HCEC 1CT (cell line): Measurements from ENCODE around the gene AFF1.
"Not testable (repeated sequence)": the region's sequence is repeated elsewhere in the genome, so short reads cannot be mapped to it uniquely, and the experiment has no call there.

Experiments
- DNase-seq: peaks from one replicate; pipeline ENCODE4 v3.0.0-alpha.2; 2017

Gene AFF1

DNA sequence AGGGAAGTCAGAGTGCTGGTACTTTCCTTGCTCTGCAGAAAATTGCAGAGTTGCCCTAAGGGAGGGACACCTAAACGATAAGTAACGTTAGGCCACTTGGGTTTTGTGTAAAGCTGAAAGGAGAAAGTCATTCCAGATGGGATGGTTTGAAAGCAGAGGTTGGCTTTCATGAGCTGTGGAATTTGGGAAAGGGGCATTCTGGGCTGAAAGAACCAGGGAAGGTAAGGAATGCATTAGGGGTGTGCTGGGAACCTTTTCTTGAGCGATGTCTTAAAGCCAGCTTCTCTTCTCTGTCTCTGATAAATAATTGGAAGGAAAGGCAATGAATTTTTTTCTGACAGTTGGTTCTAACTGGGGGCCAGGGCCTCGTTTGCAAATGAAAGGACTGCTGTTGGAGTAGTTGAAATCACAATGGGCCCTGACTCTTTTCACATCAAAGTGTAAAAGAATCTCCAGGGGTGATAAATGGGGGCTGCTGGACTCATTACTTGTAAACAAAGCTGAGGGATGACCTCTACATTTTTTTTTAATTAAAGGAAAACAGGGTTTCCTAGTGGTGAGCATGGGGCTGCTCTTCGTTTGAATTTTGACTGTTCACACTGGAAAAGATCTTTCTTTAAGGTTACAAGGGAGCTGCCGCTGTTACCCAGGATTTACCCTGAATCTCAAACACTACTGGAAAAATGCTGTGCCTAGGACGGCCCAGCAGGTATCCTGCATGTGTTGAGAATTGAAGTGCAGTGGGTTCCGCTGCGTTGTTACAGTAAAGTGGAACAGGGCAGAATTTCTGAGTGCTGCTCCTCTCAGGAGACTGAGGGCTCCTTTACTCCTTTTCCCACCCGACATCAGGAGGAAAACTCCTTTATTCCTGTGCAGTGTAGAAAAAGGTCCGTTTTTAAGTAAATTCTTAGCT is 25.0 kb downstream of the AFF1 start:
- DNase-seq = no peak

DNA sequence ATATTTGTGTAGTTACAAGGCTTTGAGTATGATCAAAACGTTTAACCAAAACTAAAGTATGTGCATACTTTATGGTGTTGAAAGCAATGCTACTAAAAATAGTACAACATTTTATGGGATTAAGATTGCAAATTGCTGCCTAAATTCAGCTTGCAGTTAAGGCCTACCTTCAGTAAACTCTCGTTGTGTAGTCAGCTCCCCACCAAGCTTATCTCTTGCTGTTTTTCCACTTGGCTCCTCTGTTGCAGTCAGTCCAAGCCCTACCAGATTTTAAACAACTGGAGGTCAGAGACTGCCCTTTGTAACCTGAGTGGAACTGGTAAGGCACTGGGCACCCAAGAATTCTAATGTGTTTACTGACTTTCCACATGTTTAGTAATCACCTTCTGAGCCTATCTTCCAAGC is 25.7 kb downstream of the AFF1 start:
- DNase-seq = peak; percentile 16

GRCh38 chr4:86961116-86961515 is 26.3 kb downstream of the AFF1 start:
- no peak for DNase-seq

- no peak for DNase-seq
Measured at GRCh38 chr4:86961605-86962295, 26.9 kb downstream of the AFF1 start.

GRCh38 chr4:86963697-86964096 is 28.9 kb downstream of the AFF1 start:
- peak; percentile 41 for DNase-seq

DNA sequence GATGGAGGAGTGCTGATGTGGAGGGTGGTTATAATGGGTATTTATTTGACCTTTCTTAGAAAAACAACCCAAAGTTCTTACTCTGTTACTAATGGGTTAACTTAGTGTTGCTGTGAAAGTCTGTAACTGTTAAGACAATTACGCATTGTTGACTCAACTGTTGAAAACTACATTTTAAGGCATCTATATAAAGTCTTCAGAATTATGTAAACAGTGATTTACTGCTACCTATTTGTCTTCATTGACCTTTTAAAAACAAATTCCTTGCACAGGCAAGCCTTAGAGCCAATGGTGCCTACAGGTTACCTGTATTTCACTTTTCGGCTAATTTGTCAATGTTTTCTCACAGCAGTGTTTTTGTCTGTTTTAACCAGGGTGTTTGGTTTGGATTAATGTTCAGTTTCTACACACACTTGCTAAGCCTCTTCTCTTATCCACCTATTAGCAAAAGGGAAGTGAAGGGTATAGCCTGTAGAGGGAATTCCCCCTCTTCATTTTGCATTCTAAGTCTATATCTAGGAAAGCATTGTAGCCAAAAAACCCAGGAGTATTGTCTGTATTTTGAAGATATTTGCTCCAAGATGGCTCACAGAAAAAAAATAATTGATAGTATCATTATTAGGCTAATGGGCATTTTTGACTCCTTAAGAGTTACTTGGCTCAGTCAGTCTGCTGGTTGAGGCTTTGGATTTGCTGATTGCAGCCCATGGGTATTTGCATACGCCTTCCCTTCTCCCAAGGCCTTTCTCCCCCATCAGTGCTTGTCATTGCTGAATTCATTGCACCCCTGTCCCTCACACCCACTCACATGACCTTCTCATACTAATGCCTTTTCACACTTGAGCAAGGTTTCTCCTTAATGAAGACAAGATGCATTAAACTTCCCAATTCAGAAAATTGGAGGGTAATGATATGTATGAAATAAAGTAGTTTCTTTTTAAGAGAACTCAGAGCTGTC is 30.5 kb downstream of the AFF1 start:
- DNase-seq = no peak

DNA sequence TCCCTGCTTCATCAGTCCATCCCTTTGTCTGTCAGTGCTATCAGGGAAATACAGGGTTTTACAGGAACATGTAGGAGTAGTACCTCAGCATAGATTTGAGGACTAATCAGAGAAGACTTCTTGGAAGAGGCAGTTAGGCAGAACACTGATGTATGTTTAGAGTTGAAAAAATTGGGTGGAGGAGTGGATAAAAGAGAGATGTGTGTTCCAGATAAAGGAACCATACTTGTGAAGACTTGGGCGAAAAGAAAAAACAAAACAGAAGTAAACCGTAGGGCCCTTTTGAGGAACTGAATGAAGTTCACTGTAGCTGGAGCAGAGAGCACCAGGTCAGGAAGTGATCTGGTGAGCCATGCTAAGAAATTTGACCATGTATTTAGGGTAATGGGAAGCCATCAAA is 32.3 kb downstream of the AFF1 start:
- no peak for DNase-seq

GRCh38 chr4:86967798-86968197 is 33.0 kb downstream of the AFF1 start:
- no peak for DNase-seq

GRCh38 chr4:86968547-86968946 is 33.7 kb downstream of the AFF1 start:
- no peak for DNase-seq

DNA sequence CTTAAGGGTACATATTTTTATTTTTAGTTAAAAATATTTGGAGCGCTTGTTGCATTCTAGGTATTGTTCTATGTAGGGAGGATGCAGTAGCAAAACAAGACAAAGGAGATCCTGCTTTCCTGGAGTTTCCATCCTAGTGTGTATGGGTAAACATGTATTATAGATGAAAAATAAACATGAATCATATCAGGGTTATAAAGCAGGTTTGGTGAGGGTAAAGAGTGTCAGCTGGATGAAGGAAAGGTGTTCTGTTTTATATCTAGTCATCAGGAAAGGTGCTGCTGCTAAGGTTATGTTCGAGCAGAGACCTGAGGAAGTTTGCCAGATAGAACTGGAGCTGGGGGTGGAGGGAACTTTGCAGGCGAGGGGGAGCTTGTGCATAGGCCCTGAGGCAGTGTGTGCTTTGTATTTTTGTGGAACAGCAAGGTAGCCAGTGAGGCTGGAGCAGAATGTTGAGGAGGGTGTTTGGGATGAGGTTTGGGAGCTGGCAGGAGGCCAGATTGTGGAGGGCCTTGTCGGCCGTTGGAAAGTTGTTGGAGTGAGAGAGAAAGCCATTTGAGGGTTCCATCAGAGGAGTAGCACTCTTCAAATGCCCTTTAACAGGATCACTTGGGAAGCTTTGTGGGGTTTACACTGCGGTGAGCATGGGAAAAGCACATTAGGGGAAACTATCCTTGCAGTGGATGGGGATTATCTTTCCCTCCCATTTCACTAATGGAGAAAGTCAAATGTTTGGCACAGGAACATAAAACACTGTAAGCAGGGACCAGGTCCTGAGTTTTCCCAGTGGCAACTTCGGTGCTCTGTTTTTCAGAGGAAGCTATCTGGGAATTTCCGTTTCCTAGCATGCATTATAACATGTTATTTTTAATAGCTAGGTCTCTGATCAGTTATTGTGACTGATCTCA is 35.9 kb downstream of the AFF1 start:
- DNase-seq = no peak

GRCh38 chr4:86971355-86971683 is 36.5 kb downstream of the AFF1 start:
- DNase-seq = no peak

GRCh38 chr4:86972997-86973396 is 38.2 kb downstream of the AFF1 start:
- DNase-seq = no peak

DNA sequence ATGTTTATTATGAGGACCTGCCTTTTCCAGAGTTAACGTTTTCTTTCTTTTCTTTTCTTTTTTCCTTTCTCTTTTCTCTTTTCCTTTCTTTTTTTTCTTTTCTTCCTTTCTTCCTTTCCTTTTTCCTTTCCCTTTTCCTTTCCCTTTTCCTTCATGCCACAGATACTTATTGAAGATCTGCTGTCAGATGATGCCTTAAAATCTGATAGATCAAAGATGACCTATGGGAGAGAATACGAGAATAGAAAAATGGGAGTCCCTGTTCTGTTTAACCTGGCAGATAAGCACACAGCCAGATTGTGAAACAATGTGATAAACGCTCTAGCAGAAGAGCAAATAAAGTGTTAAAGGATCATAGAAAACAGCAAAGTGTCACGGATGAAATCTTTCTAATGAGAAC is 38.9 kb downstream of the AFF1 start:
- no peak for DNase-seq

GRCh38 chr4:86974551-86974994 is 39.8 kb downstream of the AFF1 start:
- DNase-seq = no peak

GRCh38 chr4:86975927-86976326 is 41.1 kb downstream of the AFF1 start:
- DNase-seq = no peak

- DNase-seq = no peak
Measured at GRCh38 chr4:86976801-86977485, 42.1 kb downstream of the AFF1 start.

DNA sequence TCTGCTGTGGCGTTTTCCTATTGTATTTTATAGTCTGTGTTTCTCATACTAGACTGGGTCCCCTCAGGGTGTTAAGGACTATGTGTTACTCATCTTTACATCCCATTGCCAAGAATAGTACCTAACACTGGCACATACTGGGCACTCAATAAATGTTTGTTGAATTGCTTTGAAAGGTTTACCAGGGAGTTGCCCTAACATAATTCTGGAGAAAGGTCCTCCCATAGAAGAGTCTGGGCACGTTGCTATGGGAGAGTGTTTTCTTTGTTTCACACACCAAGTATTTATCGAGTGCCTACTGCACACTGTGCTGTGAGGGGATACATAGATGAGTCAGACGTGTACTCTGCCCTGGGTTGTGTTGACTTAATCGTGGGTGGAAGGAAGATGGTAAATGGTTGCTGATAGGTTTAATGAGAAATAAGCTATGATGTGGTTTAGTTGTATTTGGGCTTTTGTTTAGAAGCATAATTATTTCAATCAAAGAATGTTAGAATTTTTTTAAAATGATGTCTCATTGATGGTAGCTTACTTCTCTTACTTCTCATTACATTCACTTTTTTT is 42.9 kb downstream of the AFF1 start:
- no peak for DNase-seq

DNA sequence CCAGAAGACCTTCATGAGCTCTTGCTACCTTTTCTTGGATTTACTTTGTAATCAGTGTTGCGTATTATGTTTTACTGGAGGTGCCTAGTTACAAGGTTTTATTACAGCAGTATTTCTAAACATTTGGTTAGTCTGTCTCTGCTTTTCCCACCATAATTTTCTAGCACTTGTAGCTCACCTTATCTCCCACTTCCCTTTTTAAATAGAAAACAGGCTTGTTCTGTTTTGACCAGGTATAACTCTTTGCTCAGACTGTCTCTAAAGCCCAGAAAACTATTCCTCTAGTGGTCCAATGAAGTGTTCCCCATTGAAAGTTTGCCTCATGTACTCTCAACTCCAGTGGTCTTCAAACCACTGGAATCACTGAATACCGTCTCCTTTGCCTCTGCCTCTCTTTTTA is 43.9 kb downstream of the AFF1 start:
- no peak for DNase-seq

DNA sequence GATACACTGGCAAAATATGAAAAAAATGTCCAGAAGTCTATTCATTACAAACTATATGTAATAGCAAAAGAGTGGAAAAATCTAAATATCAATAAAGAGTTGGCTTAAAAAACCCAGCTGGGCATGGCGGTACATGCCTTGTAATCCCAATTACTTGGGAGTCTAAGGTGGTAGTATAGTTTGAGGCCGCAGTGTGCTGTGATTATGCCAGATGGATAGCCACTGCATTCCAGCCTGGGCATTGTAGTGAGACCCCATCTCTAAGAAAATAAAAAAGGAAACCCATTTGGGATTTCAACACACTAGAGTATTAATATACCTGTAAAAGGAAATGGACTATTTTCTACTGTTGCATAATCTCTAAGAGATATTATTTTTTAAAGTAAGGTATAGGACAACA is 45.4 kb downstream of the AFF1 start:
- DNase-seq = no peak

- no peak for DNase-seq
Measured at GRCh38 chr4:86981789-86982188, 47.0 kb downstream of the AFF1 start.

- not testable (repeated sequence) for DNase-seq
Measured at GRCh38 chr4:86985852-86986251, 51.0 kb downstream of the AFF1 start.
